GM23338 (cell line): Measurements from ENCODE around the gene CELSR1. TPM values are rescaled to one million over a fixed set of nuclear protein-coding genes. Genes with fewer than 3 reads are reported as not detected.

ENCODE experiments used
- ATAC-seq: fragments of 200-7000 bp; cut with Tn5 transposase; 3 replicates; pipeline ENCODE4 v1.9.1; 2020
- DNase-seq: peaks from one replicate; pipeline ENCODE4 v3.0.0-alpha.2; 2015; ENCODE audit warnings: low spot score
- H2AFZ ChIP-seq: fragments of 200-600 bp; sonication (generic); 2 replicates; pipeline ENCODE4 v1.8.0; 2016; ENCODE audit warnings: antibody characterized with exemption, mild to moderate bottlenecking, moderate library complexity
- H3F3A ChIP-seq: fragments of 200-600 bp; sonication (generic); replicated peaks from 2 replicates; pipeline ENCODE4 v1.8.0; 2017; ENCODE audit warnings: antibody characterized with exemption, mixed run types, low read depth
- H3K27ac ChIP-seq: fragments of 200-600 bp; sonication (generic); 2 replicates; pipeline ENCODE4 v1.6.1; 2016; ENCODE audit warnings: low read depth
- H3K27me3 ChIP-seq: fragments of 200-600 bp; sonication (generic); 2 replicates; pipeline ENCODE4 v1.8.0; 2016; ENCODE audit warnings: mild to moderate bottlenecking, mixed run types, moderate library complexity; ENCODE audit not compliant: insufficient read depth
- H3K36me3 ChIP-seq: fragments of 200-600 bp; sonication (generic); 2 replicates; pipeline ENCODE4 v1.8.0; 2016; ENCODE audit warnings: mild to moderate bottlenecking; ENCODE audit not compliant: insufficient read depth
- H3K4me1 ChIP-seq: fragments of 200-600 bp; sonication (generic); 2 replicates; pipeline ENCODE4 v1.8.0; 2016; ENCODE audit warnings: mild to moderate bottlenecking, moderate library complexity; ENCODE audit not compliant: insufficient read depth
- H3K4me2 ChIP-seq: fragments of 200-600 bp; sonication (generic); 2 replicates; pipeline ENCODE4 v1.7.1; 2017; ENCODE audit warnings: mixed run types
- H3K4me3 ChIP-seq: fragments of 200-600 bp; sonication (generic); 2 replicates; pipeline ENCODE4 v1.6.1; 2016; ENCODE audit warnings: mixed run types
- H3K79me2 ChIP-seq: fragments of 200-600 bp; sonication (generic); replicated peaks from 2 replicates; pipeline ENCODE4 v1.8.0; 2017; ENCODE audit warnings: mild to moderate bottlenecking; ENCODE audit not compliant: insufficient read depth
- H3K9me2 ChIP-seq: fragments of 200-600 bp; sonication (generic); 2 replicates; pipeline ENCODE4 v1.8.0; 2017; ENCODE audit not compliant: insufficient read depth
- H4K20me1 ChIP-seq: fragments of 200-600 bp; sonication (generic); replicated peaks from 2 replicates; pipeline ENCODE4 v1.8.0; 2017; ENCODE audit warnings: mild to moderate bottlenecking; ENCODE audit not compliant: insufficient read depth
- H3K27ac Mint-ChIP-seq: 2 replicates; pipeline ENCODE4 v1.8.0; 2020; ENCODE audit warnings: inconsistent platforms, mild to moderate bottlenecking, moderate library complexity, mixed read lengths
- H3K27me3 Mint-ChIP-seq: 3 replicates; pipeline ENCODE4 v1.8.0; 2022; ENCODE audit warnings: low read depth, mild to moderate bottlenecking, moderate library complexity, mixed read lengths, inconsistent platforms; ENCODE audit not compliant: insufficient read depth, poor library complexity
- H3K36me3 Mint-ChIP-seq: 3 replicates; pipeline ENCODE4 v1.8.0; 2021; ENCODE audit warnings: low read depth, mild to moderate bottlenecking, inconsistent platforms, moderate library complexity, mixed read lengths
- H3K4me1 Mint-ChIP-seq: 3 replicates; pipeline ENCODE4 v1.8.0; 2020; ENCODE audit warnings: mild to moderate bottlenecking, inconsistent platforms, mixed read lengths
- H3K4me3 Mint-ChIP-seq: 3 replicates; pipeline ENCODE4 v1.8.0; 2021; ENCODE audit warnings: moderate library complexity, mild to moderate bottlenecking, inconsistent platforms, mixed read lengths
- H3K9me3 Mint-ChIP-seq: 3 replicates; pipeline ENCODE4 v1.8.0; 2020; ENCODE audit warnings: moderate library complexity, mild to moderate bottlenecking, inconsistent platforms, mixed read lengths
- CREB1 ChIP-seq: fragments of 250-450 bp; sonication (Bioruptor Pico); IDR thresholded peaks from 2 replicates; pipeline ENCODE4 v1.5.0; 2020; ENCODE audit warnings: low read depth, mild to moderate bottlenecking, moderate library complexity
- JUNB ChIP-seq: IDR thresholded peaks from one replicate; pipeline ENCODE4 v1.6.1; 2016; ENCODE audit warnings: antibody characterized with exemption; ENCODE audit not compliant: unreplicated experiment
- NANOG ChIP-seq: IDR thresholded peaks from 2 replicates; pipeline ENCODE4 v1.6.1; 2016; ENCODE audit warnings: antibody characterized with exemption, borderline replicate concordance
- POLR2AphosphoS5 ChIP-seq: IDR thresholded peaks from 2 replicates; pipeline ENCODE4 v1.6.1; 2016; ENCODE audit warnings: antibody characterized with exemption, low read depth
- STAT1 ChIP-seq: IDR thresholded peaks from one replicate; pipeline ENCODE4 v1.6.1; 2016; ENCODE audit warnings: antibody characterized with exemption; ENCODE audit not compliant: unreplicated experiment
- ZNF114 ChIP-seq: fragments of 250-450 bp; sonication (Bioruptor Pico); IDR thresholded peaks from 2 replicates; pipeline ENCODE4 v1.5.0; 2020; ENCODE audit warnings: mild to moderate bottlenecking, moderate library complexity
- ZNF331 ChIP-seq: fragments of 250-450 bp; sonication (Bioruptor Pico); IDR thresholded peaks from 2 replicates; pipeline ENCODE4 v1.5.0; 2020; ENCODE audit warnings: low read depth, mild to moderate bottlenecking, moderate library complexity
- polyA plus RNA-seq: library from polyadenylated mRNA; unstranded; fragments of >200 nt; fragmentation: Nextera tagmentation; extraction: Ambion mirVana; gene quantifications from 2 replicates; pipeline ENCODE4 v1.2.1, GENCODE V29; 2016
- total RNA-seq: library from RNA; depleted of rRNA; stranded (reverse); fragments of >200 nt; shearing (Covaris generic); gene quantifications from 2 replicates; pipeline ENCODE4 v1.2.3, GENCODE V29; 2014
- TF ChIP-seq, protein P1 (sequence below), 2 experiments: fragments of 200-600 bp in 1 of 2; sonication (generic) in 1 of 2; conservative IDR thresholded peaks; 2 replicates each; pipeline versions ENCODE4 v1.5.1 to v1.6.1; 2016 to 2017; ENCODE audit warnings: antibody characterized with exemption in 2 of 2, low read depth in 2 of 2, mild to moderate bottlenecking in 2 of 2, moderate library complexity in 1 of 2
- TF ChIP-seq, protein P2 (sequence below): IDR thresholded peaks from 2 replicates; pipeline ENCODE4 v1.6.1; 2016; ENCODE audit warnings: antibody characterized with exemption

CELSR1 gene
- total and polyA plus RNA-seq, 2 experiments from 2014 or later = 4.8 to 20.4 TPM

DNA sequence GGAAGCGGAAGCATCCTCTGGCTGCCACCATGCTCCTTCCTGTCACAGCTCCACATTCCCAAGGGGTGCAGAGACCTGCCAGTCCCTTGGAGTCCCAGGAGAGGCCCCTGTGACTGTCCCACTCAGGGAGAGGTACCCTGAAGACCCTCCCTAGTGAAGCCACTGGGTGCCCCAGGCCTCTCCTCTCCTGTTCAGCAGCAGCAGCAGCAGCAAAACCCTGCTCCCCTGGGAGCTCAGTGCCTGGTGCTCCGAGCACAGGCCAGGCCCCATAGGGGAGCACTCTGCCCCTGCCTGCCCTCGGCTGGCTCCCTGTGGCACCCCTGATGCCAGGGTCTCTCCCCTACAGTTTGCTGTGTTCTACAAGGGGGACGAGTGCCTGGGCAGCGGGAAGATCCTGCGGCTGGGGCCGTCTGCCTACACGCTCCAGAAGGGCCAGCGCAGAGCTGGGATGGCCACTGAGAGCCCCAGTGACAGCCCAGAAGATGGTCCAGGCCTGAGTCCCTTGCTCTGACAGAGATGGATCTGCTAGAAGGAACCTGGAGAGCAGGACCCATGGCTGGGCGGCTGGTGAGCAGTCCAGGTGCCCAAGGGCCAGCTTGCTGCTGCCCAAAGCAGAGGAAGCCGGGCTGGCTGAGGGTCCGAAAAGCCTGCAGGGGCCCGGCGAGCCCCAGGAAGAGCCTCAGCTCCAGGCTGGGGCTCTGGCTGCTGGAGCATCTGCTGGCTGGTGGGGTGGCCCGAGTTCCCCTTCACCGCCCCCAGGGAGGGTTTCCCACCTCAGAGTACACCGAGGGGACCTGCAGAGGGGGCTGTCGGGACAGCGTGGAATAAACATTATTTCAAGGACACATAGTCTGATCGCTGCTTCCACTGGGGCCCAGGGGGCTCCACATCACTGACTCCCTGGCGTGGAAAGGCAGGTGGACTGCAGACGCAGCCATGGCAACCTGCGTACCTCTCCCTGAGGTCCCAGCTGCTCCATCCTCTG, 180.6 kb downstream of the CELSR1 start:
- H3K36me3 Mint-ChIP-seq = peaks cover 50% of the 10 kb centered on the region
- Histone ChIP-seq H4K20me1 (peaks cover 9% of the 10 kb centered on the region), H3F3A (peaks cover 4% of the 10 kb centered on the region; the same call in 1 of the 2 replicates), H3K36me3 (peaks cover 5% of the 10 kb centered on the region; the same call in 1 of the 2 replicates), H3K9me2 (no peaks in the 10 kb centered on the region), H3K27me3 (no peaks in the 10 kb centered on the region), H3K4me2 (no peak overlapping the region), H2AFZ (no peak overlapping the region), H3K27ac (no peak overlapping the region), H3K4me1 (no peaks in the 10 kb centered on the region), H3K4me3 (no peak overlapping the region), H3K79me2 (no peaks in the 10 kb centered on the region)
- peaks cover 2% of the 10 kb centered on the region; the same call in 1 of the 3 replicates for H3K9me3 Mint-ChIP-seq
- no peak overlapping the region for H3K27ac Mint-ChIP-seq
- H3K4me3 Mint-ChIP-seq = no peak overlapping the region
- no peaks in the 10 kb centered on the region for H3K4me1 Mint-ChIP-seq
- H3K27me3 Mint-ChIP-seq = peaks cover 7% of the 10 kb centered on the region
- no peak for ATAC-seq
- no peak for TF ChIP-seq JUNB
- TF ChIP-seq, protein P1, sequence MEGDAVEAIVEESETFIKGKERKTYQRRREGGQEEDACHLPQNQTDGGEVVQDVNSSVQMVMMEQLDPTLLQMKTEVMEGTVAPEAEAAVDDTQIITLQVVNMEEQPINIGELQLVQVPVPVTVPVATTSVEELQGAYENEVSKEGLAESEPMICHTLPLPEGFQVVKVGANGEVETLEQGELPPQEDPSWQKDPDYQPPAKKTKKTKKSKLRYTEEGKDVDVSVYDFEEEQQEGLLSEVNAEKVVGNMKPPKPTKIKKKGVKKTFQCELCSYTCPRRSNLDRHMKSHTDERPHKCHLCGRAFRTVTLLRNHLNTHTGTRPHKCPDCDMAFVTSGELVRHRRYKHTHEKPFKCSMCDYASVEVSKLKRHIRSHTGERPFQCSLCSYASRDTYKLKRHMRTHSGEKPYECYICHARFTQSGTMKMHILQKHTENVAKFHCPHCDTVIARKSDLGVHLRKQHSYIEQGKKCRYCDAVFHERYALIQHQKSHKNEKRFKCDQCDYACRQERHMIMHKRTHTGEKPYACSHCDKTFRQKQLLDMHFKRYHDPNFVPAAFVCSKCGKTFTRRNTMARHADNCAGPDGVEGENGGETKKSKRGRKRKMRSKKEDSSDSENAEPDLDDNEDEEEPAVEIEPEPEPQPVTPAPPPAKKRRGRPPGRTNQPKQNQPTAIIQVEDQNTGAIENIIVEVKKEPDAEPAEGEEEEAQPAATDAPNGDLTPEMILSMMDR (conservative IDR thresholded peaks at IDR 0.05; ENCODE audit: low read depth in 2 of 2) = 0 out of 4 replicates have a peak, but pooled peaks of 1 of the 2 experiments have one; percentile 9
- no peak for DNase-seq

DNA sequence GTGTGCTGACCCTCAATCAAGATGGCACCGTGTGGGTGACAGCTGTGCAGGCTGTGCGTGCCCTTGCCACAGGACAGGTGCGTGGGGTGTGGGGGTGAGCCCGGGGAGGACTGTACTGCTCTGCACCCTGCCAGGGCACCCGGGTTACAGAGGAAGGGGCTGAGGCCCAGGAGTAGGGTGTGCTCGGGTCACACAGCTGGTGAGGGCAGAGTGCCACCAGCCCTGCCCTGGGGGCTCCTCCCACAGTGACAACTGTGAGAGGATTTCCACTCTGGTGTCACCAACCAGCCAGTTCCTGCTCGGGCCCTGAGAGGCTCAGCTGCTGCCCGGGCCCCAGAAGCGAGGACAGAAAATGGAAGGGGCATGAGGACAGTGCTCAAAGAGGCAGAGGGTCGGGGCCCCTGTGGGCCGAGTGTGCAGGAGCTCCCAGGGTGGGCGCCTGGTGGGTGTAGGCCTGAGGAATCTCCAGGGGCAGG, 181.4 kb downstream of the CELSR1 start:
- Histone ChIP-seq H3K27me3 (no peaks in the 10 kb centered on the region), H3K27ac (no peak overlapping the region), H3K36me3 (peaks cover 5% of the 10 kb centered on the region; the same call in 1 of the 2 replicates), H3K79me2 (no peaks in the 10 kb centered on the region), H3K9me2 (no peaks in the 10 kb centered on the region), H3K4me3 (no peak overlapping the region), H2AFZ (no peak overlapping the region), H3K4me1 (no peaks in the 10 kb centered on the region), H4K20me1 (peaks cover 9% of the 10 kb centered on the region), H3K4me2 (no peak overlapping the region), H3F3A (peaks cover 4% of the 10 kb centered on the region; the same call in 1 of the 2 replicates)
- Mint-ChIP-seq H3K36me3 (peaks cover 51% of the 10 kb centered on the region), H3K27me3 (peaks cover 8% of the 10 kb centered on the region), H3K4me3 (no peak overlapping the region), H3K4me1 (no peaks in the 10 kb centered on the region), H3K27ac (no peak overlapping the region), H3K9me3 (peaks cover 2% of the 10 kb centered on the region; the same call in 1 of the 3 replicates)
- no peak for ATAC-seq
- no peak for DNase-seq
- TF ChIP-seq ZNF331 (CRISPR knock-in tag) = no peak
- TF ChIP-seq, protein P2, sequence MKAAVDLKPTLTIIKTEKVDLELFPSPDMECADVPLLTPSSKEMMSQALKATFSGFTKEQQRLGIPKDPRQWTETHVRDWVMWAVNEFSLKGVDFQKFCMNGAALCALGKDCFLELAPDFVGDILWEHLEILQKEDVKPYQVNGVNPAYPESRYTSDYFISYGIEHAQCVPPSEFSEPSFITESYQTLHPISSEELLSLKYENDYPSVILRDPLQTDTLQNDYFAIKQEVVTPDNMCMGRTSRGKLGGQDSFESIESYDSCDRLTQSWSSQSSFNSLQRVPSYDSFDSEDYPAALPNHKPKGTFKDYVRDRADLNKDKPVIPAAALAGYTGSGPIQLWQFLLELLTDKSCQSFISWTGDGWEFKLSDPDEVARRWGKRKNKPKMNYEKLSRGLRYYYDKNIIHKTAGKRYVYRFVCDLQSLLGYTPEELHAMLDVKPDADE = no peak
- no peak for TF ChIP-seq CREB1
- no peak for TF ChIP-seq STAT1
- TF ChIP-seq ZNF114 (CRISPR knock-in tag) = no peak
- no peak for TF ChIP-seq POLR2AphosphoS5
- no peak for TF ChIP-seq NANOG
- TF ChIP-seq JUNB = no peak
- TF ChIP-seq, protein P1 (conservative IDR thresholded peaks at IDR 0.05; ENCODE audit: low read depth in 2 of 2) = no peak
